ENCODE measurements around the gene BMP7. TPM values are rescaled to one million over a fixed set of nuclear protein-coding genes. Genes with fewer than 3 reads are reported as not detected.

Gene BMP7
- polyA plus RNA-seq, 2 donors, result 17.6 to 28.7 TPM

- H3K4me1 ChIP-seq (ENCODE audit: control insufficient read depth in 2 of 2, insufficient read depth in 2 of 2, low read length in 1 of 2), result no peaks in the 10 kb centered on the region
- H3K27ac ChIP-seq (ENCODE audit: low read depth in 2 of 2, low read length in 1 of 2), result no peak overlapping the region
- H3K9me3 ChIP-seq (ENCODE audit: control insufficient read depth in 2 of 2, insufficient read depth in 1 of 2, low read depth in 1 of 2, low read length in 1 of 2), result peaks cover 0 to 3% of the 10 kb centered on the region in 2 donors
- 82 to 85% methylated on average over 3 of the region's 3 CpGs for WGBS, 2 donors
- no peaks in the 10 kb centered on the region for H3K27me3 ChIP-seq (ENCODE audit: control insufficient read depth in 1 of 2, insufficient read depth in 2 of 2, low read length in 2 of 2)
- peaks cover 0 to 7% of the 10 kb centered on the region in 2 donors for H3K36me3 ChIP-seq (ENCODE audit: control insufficient read depth in 2 of 2, insufficient read depth in 2 of 2, low read length in 1 of 2)
- H3K4me3 ChIP-seq (ENCODE audit: low read depth in 1 of 2, low read length in 2 of 2), result no peak overlapping the region
These were observed 81.2 kb downstream of the BMP7 start for GRCh38 chr20:57185188-57185743.

- 86 to 87% methylated on average over 19 of the region's 19 CpGs for WGBS, 2 donors
- peaks cover 0 to 5% of the 10 kb centered on the region in 2 donors for H3K36me3 ChIP-seq (ENCODE audit: control insufficient read depth in 2 of 2, insufficient read depth in 2 of 2, low read length in 1 of 2)
- no peak overlapping the region for H3K4me3 ChIP-seq (ENCODE audit: low read depth in 1 of 2, low read length in 2 of 2)
- H3K4me1 ChIP-seq (ENCODE audit: control insufficient read depth in 2 of 2, insufficient read depth in 2 of 2, low read length in 1 of 2), result peaks cover 3 to 11% of the 10 kb centered on the region in 2 donors
- no peaks in the 10 kb centered on the region for H3K27me3 ChIP-seq (ENCODE audit: control insufficient read depth in 1 of 2, insufficient read depth in 2 of 2, low read length in 2 of 2)
- peaks cover 0 to 3% of the 10 kb centered on the region in 2 donors for H3K9me3 ChIP-seq (ENCODE audit: control insufficient read depth in 2 of 2, insufficient read depth in 1 of 2, low read depth in 1 of 2, low read length in 1 of 2)
- no peak overlapping the region for H3K27ac ChIP-seq (ENCODE audit: low read depth in 2 of 2, low read length in 1 of 2)
These were observed 82.9 kb downstream of the BMP7 start for GRCh38 chr20:57183457-57184009.

- H3K27me3 ChIP-seq (ENCODE audit: control insufficient read depth in 1 of 2, insufficient read depth in 2 of 2, low read length in 2 of 2), result no peaks in the 10 kb centered on the region
- H3K9me3 ChIP-seq (ENCODE audit: control insufficient read depth in 2 of 2, insufficient read depth in 1 of 2, low read depth in 1 of 2, low read length in 1 of 2), result no peaks in the 10 kb centered on the region
- peaks cover 8 to 11% of the 10 kb centered on the region in 2 donors for H3K4me1 ChIP-seq (ENCODE audit: control insufficient read depth in 2 of 2, insufficient read depth in 2 of 2, low read length in 1 of 2)
- H3K36me3 ChIP-seq (ENCODE audit: control insufficient read depth in 2 of 2, insufficient read depth in 2 of 2, low read length in 1 of 2), result peaks cover 0 to 5% of the 10 kb centered on the region in 2 donors
- 58 to 65% methylated on average over 7 of the region's 7 CpGs for WGBS, 2 donors
- no peak overlapping the region for H3K27ac ChIP-seq (ENCODE audit: low read depth in 2 of 2, low read length in 1 of 2)
- H3K4me3 ChIP-seq (ENCODE audit: low read depth in 1 of 2, low read length in 2 of 2), result no peak overlapping the region
These were observed 84.8 kb downstream of the BMP7 start for GRCh38 chr20:57181639-57182038.

GRCh38 chr20:57180954-57181353 is 85.5 kb downstream of the BMP7 start:
- WGBS, 2 donors, result 45 to 53% methylated on average over 5 of the region's 5 CpGs
- Histone ChIP-seq H3K4me1 (ENCODE audit: control insufficient read depth in 2 of 2, insufficient read depth in 2 of 2, low read length in 1 of 2) (peaks cover 8 to 11% of the 10 kb centered on the region in 2 donors), H3K4me3 (ENCODE audit: low read depth in 1 of 2, low read length in 2 of 2) (no peak overlapping the region), H3K27ac (ENCODE audit: low read depth in 2 of 2, low read length in 1 of 2) (no peak overlapping the region), H3K9me3 (ENCODE audit: control insufficient read depth in 2 of 2, insufficient read depth in 1 of 2, low read depth in 1 of 2, low read length in 1 of 2) (no peaks in the 10 kb centered on the region), H3K27me3 (ENCODE audit: control insufficient read depth in 1 of 2, insufficient read depth in 2 of 2, low read length in 2 of 2) (no peaks in the 10 kb centered on the region), H3K36me3 (ENCODE audit: control insufficient read depth in 2 of 2, insufficient read depth in 2 of 2, low read length in 1 of 2) (peaks cover 0 to 5% of the 10 kb centered on the region in 2 donors)

- Histone ChIP-seq H3K9me3 (ENCODE audit: control insufficient read depth in 2 of 2, insufficient read depth in 1 of 2, low read depth in 1 of 2, low read length in 1 of 2) (no peaks in the 10 kb centered on the region), H3K27me3 (ENCODE audit: control insufficient read depth in 1 of 2, insufficient read depth in 2 of 2, low read length in 2 of 2) (no peaks in the 10 kb centered on the region), H3K4me1 (ENCODE audit: control insufficient read depth in 2 of 2, insufficient read depth in 2 of 2, low read length in 1 of 2) (peaks cover 8 to 11% of the 10 kb centered on the region in 2 donors), H3K36me3 (ENCODE audit: control insufficient read depth in 2 of 2, insufficient read depth in 2 of 2, low read length in 1 of 2) (peaks cover 0 to 5% of the 10 kb centered on the region in 2 donors), H3K27ac (ENCODE audit: low read depth in 2 of 2, low read length in 1 of 2) (no peak overlapping the region), H3K4me3 (ENCODE audit: low read depth in 1 of 2, low read length in 2 of 2) (no peak overlapping the region)
- 68 to 72% methylated on average over 10 of the region's 10 CpGs for WGBS, 2 donors
These were observed 86.1 kb downstream of the BMP7 start for GRCh38 chr20:57180387-57180786.

- no peaks in the 10 kb centered on the region for H3K27me3 ChIP-seq (ENCODE audit: control insufficient read depth in 1 of 2, insufficient read depth in 2 of 2, low read length in 2 of 2)
- WGBS, 2 donors, result 46 to 56% methylated on average over 20 of the region's 20 CpGs
- H3K36me3 ChIP-seq (ENCODE audit: control insufficient read depth in 2 of 2, insufficient read depth in 2 of 2, low read length in 1 of 2), result peaks cover 0 to 10% of the 10 kb centered on the region in 2 donors
- H3K4me1 ChIP-seq (ENCODE audit: control insufficient read depth in 2 of 2, insufficient read depth in 2 of 2, low read length in 1 of 2), result peaks cover 8 to 11% of the 10 kb centered on the region in 2 donors
- peak overlapping the region; percentile 10 to 26 for H3K4me3 ChIP-seq (ENCODE audit: low read depth in 1 of 2, low read length in 2 of 2)
- peak overlapping the region; percentile 29 to 45 for H3K27ac ChIP-seq (ENCODE audit: low read depth in 2 of 2, low read length in 1 of 2)
- H3K9me3 ChIP-seq (ENCODE audit: control insufficient read depth in 2 of 2, insufficient read depth in 1 of 2, low read depth in 1 of 2, low read length in 1 of 2), result no peaks in the 10 kb centered on the region
These were observed 87.2 kb downstream of the BMP7 start for GRCh38 chr20:57179265-57179664.

- Histone ChIP-seq H3K27me3 (ENCODE audit: control insufficient read depth in 1 of 2, insufficient read depth in 2 of 2, low read length in 2 of 2) (no peaks in the 10 kb centered on the region), H3K9me3 (ENCODE audit: control insufficient read depth in 2 of 2, insufficient read depth in 1 of 2, low read depth in 1 of 2, low read length in 1 of 2) (no peaks in the 10 kb centered on the region), H3K4me3 (ENCODE audit: low read depth in 1 of 2, low read length in 2 of 2) (peak overlapping the region in 1 of 2 donors; percentile 26), H3K36me3 (ENCODE audit: control insufficient read depth in 2 of 2, insufficient read depth in 2 of 2, low read length in 1 of 2) (peaks cover 0 to 11% of the 10 kb centered on the region in 2 donors), H3K27ac (ENCODE audit: low read depth in 2 of 2, low read length in 1 of 2) (peak overlapping the region; percentile 9 to 34), H3K4me1 (ENCODE audit: control insufficient read depth in 2 of 2, insufficient read depth in 2 of 2, low read length in 1 of 2) (peaks cover 8 to 11% of the 10 kb centered on the region in 2 donors)
- WGBS, 2 donors, result 70 to 74% methylated on average over 8 of the region's 8 CpGs
These were observed 87.8 kb downstream of the BMP7 start for GRCh38 chr20:57178582-57179111.

GRCh38 chr20:57177636-57178280 is 88.7 kb downstream of the BMP7 start:
- Histone ChIP-seq H3K36me3 (ENCODE audit: control insufficient read depth in 2 of 2, insufficient read depth in 2 of 2, low read length in 1 of 2) (peaks cover 0 to 9% of the 10 kb centered on the region in 2 donors), H3K27ac (ENCODE audit: low read depth in 2 of 2, low read length in 1 of 2) (no peak overlapping the region), H3K27me3 (ENCODE audit: control insufficient read depth in 1 of 2, insufficient read depth in 2 of 2, low read length in 2 of 2) (no peaks in the 10 kb centered on the region), H3K9me3 (ENCODE audit: control insufficient read depth in 2 of 2, insufficient read depth in 1 of 2, low read depth in 1 of 2, low read length in 1 of 2) (no peaks in the 10 kb centered on the region), H3K4me1 (ENCODE audit: control insufficient read depth in 2 of 2, insufficient read depth in 2 of 2, low read length in 1 of 2) (peaks cover 8 to 11% of the 10 kb centered on the region in 2 donors), H3K4me3 (ENCODE audit: low read depth in 1 of 2, low read length in 2 of 2) (no peak overlapping the region)
- WGBS, 2 donors, result 83 to 85% methylated on average over 19 of the region's 19 CpGs

- Histone ChIP-seq H3K4me3 (ENCODE audit: low read depth in 1 of 2, low read length in 2 of 2) (no peak overlapping the region), H3K4me1 (ENCODE audit: control insufficient read depth in 2 of 2, insufficient read depth in 2 of 2, low read length in 1 of 2) (peaks cover 8 to 11% of the 10 kb centered on the region in 2 donors), H3K36me3 (ENCODE audit: control insufficient read depth in 2 of 2, insufficient read depth in 2 of 2, low read length in 1 of 2) (peaks cover 0 to 7% of the 10 kb centered on the region in 2 donors), H3K27ac (ENCODE audit: low read depth in 2 of 2, low read length in 1 of 2) (no peak overlapping the region), H3K27me3 (ENCODE audit: control insufficient read depth in 1 of 2, insufficient read depth in 2 of 2, low read length in 2 of 2) (no peaks in the 10 kb centered on the region), H3K9me3 (ENCODE audit: control insufficient read depth in 2 of 2, insufficient read depth in 1 of 2, low read depth in 1 of 2, low read length in 1 of 2) (no peaks in the 10 kb centered on the region)
- 89 to 94% methylated on average over 2 of the region's 2 CpGs for WGBS, 2 donors
These were observed 89.6 kb downstream of the BMP7 start for GRCh38 chr20:57176842-57177241.

Measured in esophagus (tissue), 2 donors.